Hematopoietic multipotent progenitor cell treated with erythropoietin and hydrocortisone succinate and interleukin-3 and kit ligand, for 4 days (in vitro differentiated cells): Measurements from ENCODE around the gene IMP3.
A peak's percentile ranks its signal among the peaks of the same experiment; 100 is the strongest.

ENCODE experiments used
- DNase-seq: peaks from one replicate; pipeline ENCODE4 v3.0.0-alpha.2; 2015

The IMP3 gene

GRCh38 chr15:75672646-75673425, 32.8 kb upstream of the IMP3 start:
- DNase-seq: no peak

- DNase-seq: no peak
These were observed 31.9 kb upstream of the IMP3 start for GRCh38 chr15:75671730-75672602.

GRCh38 chr15:75669879-75670212, 29.8 kb upstream of the IMP3 start:
- no peak for DNase-seq

- DNase-seq: no peak
These were observed 29.3 kb upstream of the IMP3 start for GRCh38 chr15:75669191-75669878.

- no peak for DNase-seq
These were observed 26.9 kb upstream of the IMP3 start for GRCh38 chr15:75666823-75667501.

- DNase-seq: no peak
These were observed 24.0 kb upstream of the IMP3 start for GRCh38 chr15:75663931-75664421.

- DNase-seq: no peak
These were observed 22.9 kb upstream of the IMP3 start for GRCh38 chr15:75662823-75663519.

GRCh38 chr15:75661756-75662140, 21.7 kb upstream of the IMP3 start:
- no peak for DNase-seq

- no peak for DNase-seq
These were observed 21.2 kb upstream of the IMP3 start for GRCh38 chr15:75661100-75661755.

GRCh38 chr15:75659928-75660645, 20.1 kb upstream of the IMP3 start:
- no peak for DNase-seq

- DNase-seq: no peak
These were observed 19.2 kb upstream of the IMP3 start for GRCh38 chr15:75659141-75659771.

- no peak for DNase-seq
These were observed 16.8 kb upstream of the IMP3 start for GRCh38 chr15:75656813-75657212.

GRCh38 chr15:75656331-75656730, 16.3 kb upstream of the IMP3 start:
- no peak for DNase-seq

GRCh38 chr15:75655931-75656330, 15.9 kb upstream of the IMP3 start:
- DNase-seq: no peak

GRCh38 chr15:75654201-75654907, 14.3 kb upstream of the IMP3 start:
- DNase-seq: no peak

GRCh38 chr15:75653347-75653913, 13.4 kb upstream of the IMP3 start:
- no peak for DNase-seq

- peak; percentile 27 for DNase-seq
These were observed 12.0 kb upstream of the IMP3 start for GRCh38 chr15:75651810-75652543.

- no peak for DNase-seq
These were observed 11.1 kb upstream of the IMP3 start for GRCh38 chr15:75650908-75651809.
